Cerebellar cortex (tissue), 1 donor: ENCODE measurements around the gene CNTNAP2.

Experiments
- DNase-seq: peaks from one replicate; pipeline ENCODE4 v3.0.0-alpha.2; 2015; ENCODE audit warnings: low spot score

Gene CNTNAP2

GRCh38 chr7:148344406-148344805, 2227.8 kb downstream of the CNTNAP2 start:
- no peak for DNase-seq

DNA sequence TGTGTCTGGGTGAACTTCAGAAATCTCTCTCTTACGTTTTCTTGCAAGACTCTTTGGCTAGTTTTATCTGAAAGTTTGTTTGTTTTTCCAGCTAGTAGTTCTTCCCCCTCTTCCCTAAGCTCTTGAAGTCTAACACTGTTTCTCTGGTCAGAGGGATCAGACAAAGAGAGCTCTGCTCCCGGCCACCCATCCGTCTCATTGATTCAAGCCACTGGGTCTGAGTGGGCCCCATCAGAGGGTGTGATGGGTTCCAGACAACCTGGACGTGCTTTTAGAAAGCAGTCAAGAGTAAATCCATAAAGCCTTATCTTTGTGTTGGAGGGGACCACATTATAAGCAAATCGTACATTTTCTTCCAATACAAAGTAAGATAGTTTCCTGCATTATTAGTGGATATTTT, 2231.4 kb downstream of the CNTNAP2 start:
- no peak for DNase-seq

- DNase-seq = no peak
Measured at GRCh38 chr7:148348466-148348865, 2231.9 kb downstream of the CNTNAP2 start.

DNA sequence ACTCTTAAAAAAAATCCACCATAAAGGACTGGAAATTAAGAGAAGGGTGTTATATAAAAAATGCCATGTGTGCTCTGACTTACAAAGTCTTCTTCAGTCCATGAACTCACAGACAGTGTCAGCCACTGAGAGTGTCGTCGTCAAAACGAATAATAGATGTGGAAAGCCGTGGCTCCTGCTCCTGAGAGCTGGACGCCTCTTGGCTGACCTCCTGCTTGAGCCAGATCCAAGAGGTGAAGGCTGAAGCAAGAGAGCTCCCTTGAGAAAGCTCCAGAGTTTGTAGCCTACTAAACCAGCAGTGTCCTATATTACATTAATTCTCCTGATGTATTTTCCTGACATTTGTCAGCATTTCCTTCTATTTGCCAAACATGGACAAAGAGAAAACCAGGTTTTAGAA, 2239.7 kb downstream of the CNTNAP2 start:
- DNase-seq = no peak

GRCh38 chr7:148362541-148362940, 2245.9 kb downstream of the CNTNAP2 start:
- DNase-seq = no peak

GRCh38 chr7:148367731-148368475, 2251.3 kb downstream of the CNTNAP2 start:
- DNase-seq = no peak

DNA sequence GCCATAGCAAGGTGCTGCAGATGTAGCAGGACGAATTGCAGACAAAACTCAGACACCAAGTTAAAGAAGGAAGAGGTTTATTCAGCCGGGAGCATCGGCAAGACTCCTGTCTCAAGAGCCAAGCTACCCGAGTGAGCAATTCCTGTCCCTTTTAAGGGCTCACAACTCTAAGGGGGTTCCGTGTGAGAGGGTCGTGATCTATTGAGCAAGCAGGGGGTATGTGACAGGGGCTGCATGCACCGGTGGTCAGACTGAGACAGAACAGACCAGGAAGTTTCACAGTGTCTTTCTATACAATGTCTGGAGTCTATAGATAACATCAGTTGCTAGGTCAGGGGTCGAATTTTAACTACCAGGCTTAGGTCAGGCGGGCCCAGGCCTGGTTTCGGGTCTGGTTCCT, 2252.0 kb downstream of the CNTNAP2 start:
- DNase-seq = no peak

- DNase-seq = no peak
Measured at GRCh38 chr7:148371280-148371937, 2254.8 kb downstream of the CNTNAP2 start.

DNA sequence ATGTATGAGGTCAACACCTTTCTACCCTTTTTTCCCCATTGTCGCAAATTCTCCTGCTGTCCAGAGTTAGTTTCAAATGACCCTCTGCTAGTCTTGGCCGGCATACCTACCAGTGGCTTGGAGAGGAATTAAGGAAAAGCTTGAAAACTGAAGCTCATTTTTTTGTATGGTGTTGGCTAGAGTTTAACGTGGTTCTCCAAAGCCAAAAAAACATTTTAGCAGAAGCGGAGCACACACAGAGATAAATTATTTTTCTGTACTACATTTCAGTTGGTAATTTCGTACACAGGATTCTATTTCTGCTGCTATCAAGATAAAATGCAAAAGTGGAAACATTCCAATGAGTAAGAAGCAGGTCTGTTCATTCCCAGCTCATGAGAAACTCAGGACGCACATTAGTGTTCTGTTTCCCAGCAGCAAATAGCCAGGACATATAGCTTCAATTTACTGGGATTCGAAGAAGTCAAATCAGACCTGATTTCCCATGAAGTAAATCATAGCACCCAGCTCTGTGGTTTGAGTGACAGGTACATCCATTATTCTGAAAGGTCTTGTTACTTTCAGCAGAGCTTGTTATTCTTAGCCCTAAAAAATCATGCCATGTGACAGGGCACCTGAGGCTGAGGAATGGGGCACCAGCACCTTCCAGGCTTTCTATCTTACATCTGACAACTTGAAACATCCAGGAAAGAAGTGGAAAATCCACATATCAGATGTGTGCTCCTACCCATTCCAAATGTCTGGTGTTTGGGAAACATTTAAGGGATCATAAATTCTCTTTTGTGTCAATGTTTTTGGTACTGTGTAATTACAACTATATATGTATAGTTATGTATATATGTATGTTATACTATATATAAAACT, 2258.0 kb downstream of the CNTNAP2 start:
- DNase-seq = no peak

DNA sequence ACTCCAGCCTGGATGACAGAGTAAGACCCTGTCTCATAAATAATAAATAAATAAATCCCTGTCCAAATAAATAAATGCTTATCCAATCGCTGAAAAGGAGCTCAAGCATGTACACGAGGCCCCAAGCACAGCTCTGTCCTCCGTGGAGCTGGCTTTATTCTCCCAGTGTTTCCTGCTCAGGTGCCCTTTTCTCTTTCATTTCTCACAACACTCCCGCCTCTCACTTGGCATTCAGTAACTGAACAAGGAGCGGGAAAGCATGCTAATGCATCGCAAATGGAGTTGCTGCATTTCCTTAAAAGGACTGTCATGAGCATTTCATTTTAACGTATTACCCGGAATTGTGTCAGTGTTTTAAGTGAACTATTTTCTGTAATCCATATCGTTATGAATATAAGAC, 2263.1 kb downstream of the CNTNAP2 start:
- DNase-seq = no peak

GRCh38 chr7:148380596-148381419, 2264.2 kb downstream of the CNTNAP2 start:
- DNase-seq = no peak

DNA sequence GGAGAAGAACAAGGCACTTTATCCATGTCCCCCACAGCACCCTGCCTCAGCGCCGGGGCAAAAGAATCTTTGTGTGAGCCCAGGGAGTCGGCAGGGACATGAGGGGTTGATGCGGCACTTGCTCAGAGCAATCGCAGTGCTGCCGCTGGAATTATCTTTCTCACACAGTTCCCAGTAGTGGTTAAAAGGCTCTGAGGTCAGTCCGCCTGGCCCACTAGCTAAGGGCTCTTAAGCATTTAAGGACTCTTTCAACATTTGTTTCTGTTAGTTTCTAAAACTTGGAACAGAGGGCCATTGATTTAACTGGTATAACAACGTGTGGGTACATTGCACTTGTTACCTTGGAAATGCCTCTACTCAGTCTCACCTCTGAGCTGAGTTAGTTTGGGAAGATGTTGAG, 2266.0 kb downstream of the CNTNAP2 start:
- no peak for DNase-seq

GRCh38 chr7:148383651-148384050, 2267.1 kb downstream of the CNTNAP2 start:
- no peak for DNase-seq

GRCh38 chr7:148385009-148385682, 2268.5 kb downstream of the CNTNAP2 start:
- DNase-seq = no peak

GRCh38 chr7:148390381-148390780, 2273.8 kb downstream of the CNTNAP2 start:
- no peak for DNase-seq

DNA sequence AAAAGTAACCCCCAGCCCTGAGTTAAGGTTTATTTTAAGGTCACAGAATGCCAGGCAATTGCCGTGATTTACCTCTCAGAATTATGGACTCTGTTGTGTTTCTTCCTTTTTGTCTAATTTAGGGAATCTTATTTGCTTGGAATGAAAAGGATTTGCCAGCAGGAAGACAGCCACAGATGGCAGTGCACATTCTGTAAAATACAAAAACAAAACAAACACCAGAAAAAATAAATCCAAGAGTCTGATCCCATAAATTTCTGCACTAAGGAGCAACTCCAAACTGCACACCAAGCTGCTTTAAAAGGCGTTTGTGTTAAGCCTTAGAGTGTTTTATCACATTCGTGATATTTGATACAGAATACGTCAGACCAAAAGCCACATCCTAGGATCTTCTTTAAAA, 2275.0 kb downstream of the CNTNAP2 start:
- DNase-seq = peak; percentile 12

GRCh38 chr7:148394582-148394981, 2278.0 kb downstream of the CNTNAP2 start:
- DNase-seq = no peak

DNA sequence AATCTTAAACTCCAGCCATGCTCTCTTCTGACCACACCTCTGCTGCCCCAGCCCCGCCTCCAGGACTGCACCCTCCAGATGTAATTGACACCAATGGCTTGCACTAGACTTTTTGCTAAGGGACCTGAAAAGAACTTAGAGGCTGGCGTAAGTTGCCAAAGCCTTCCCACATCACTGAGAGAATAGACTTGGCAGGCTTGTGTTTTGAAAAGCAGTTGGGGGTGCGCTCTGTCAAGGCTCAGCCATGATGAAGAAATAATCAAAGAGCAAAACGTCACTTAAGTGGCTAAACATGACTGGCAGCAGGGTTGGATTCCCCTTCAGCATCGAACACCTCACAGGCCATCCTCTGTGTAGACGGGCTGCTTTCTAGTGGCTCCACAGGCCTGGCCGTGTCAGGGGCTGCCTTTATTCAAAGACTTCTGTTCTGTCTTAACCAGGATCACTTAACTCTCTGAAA, 2278.8 kb downstream of the CNTNAP2 start:
- no peak for DNase-seq

GRCh38 chr7:148395990-148396716, 2279.6 kb downstream of the CNTNAP2 start:
- DNase-seq = no peak

DNA sequence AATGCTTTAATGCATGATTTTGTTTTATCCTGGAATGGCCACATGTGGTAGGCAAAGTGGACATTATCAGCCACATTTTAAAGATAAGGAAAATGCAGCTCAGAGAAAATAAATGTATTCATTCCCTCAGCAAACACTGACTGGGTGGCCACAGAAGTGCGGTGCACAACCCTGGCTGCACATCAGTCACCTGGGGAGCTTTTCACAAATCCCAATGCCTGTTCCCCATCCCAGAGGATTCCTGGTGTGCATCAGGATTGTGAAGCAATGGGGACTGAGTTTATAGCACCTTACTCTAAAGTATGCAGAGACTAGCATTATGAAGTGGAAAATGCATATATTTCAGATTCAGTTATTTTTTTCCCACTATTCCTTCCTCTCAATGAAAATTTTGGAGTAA, 2280.5 kb downstream of the CNTNAP2 start:
- DNase-seq = no peak

DNA sequence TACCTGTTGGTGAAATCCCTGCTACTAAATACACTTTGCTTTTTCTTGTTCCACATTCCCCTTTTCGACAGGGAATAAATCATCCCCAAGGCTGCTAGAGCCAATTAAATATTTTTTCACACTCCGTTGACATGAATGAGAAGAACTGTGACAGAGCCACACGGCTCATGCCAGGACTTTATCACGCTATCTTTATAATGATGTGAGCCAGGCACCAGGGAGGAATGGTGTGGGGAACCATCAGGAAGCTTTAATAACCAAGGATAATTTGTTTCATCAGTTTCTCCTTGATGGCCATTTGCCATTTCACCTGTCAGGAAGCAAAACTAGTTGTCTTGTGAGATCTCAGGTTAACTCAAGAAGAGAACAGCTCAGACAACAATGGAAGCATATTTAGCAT, 2280.9 kb downstream of the CNTNAP2 start:
- no peak for DNase-seq
